Measurements from ENCODE around the gene GPX6. TPM values are rescaled to one million over a fixed set of nuclear protein-coding genes. Genes with fewer than 3 reads are reported as not detected.

Gene GPX6
- total and polyA plus RNA-seq, 2 of the 13 experiments (the other 11 are each of a cell fraction or from before 2014, with no cell fraction given): not detected

GRCh38 chr6:28534306-28534705 is 18.7 kb upstream of the GPX6 start:
- ChIA-PET POLR2A (no interaction called here), CTCF (ENCODE audit: low intra/inter-chr PET ratio, low total read pairs) (no interaction called here)
- H3K27ac ChIP-seq (ENCODE audit: extremely low read length, insufficient read depth, low read length): no peak overlapping the region
- no peak for ATAC-seq
- no peaks in the 10 kb centered on the region for H4K20me1 ChIP-seq (ENCODE audit: insufficient read depth, low read length)
- no peak for FAIRE-seq
- H3K36me3 ChIP-seq (replicated peaks in 1 of 2; ENCODE audit: control insufficient read depth in 1 of 2, insufficient read depth in 2 of 2, low read length in 2 of 2): no peaks in the 10 kb centered on the region
- no peak for TF ChIP-seq PAXIP1 (CRISPR knock-in tag; conservative IDR thresholded peaks at IDR 0.05)
- 19% methylated on average over 3 of the region's 3 CpGs for WGBS (ENCODE audit: low lambda C conversion rate)
- H3K9me3 ChIP-seq (ENCODE audit: low read length): no peaks in the 10 kb centered on the region
- intact Hi-C loops (cut with micrococcal nuclease; ENCODE audit: unreplicated experiment): no loop called here
- H3K4me3 ChIP-seq (replicated peaks in 1 of 3; ENCODE audit: insufficient read depth in 1 of 3, low read depth in 2 of 3, low read length in 3 of 3): no peak overlapping the region
- no peak overlapping the region for H2AFZ ChIP-seq (ENCODE audit: low read length)
- no peak overlapping the region for H3K9ac ChIP-seq (ENCODE audit: insufficient read depth, low read depth, low read length)
- peaks cover 0 to 6% of the 10 kb centered on the region in 2 experiments; a peak in 1 of 5 replicates for H3K27me3 ChIP-seq (ENCODE audit: control insufficient read depth in 1 of 2, insufficient read depth in 2 of 2, low read length in 2 of 2)
- in situ Hi-C loops (cut with HindIII; ENCODE audit: extremely low pct_ligation_motif_present, low pct_unique_long_range_greater_than_20kb): no loop called here
- DNase-seq (ENCODE audit: low spot score): no peak
- no TSS peak for BruUV-seq (replicated peaks)
- no peak overlapping the region for H3K4me2 ChIP-seq (ENCODE audit: low read depth, low read length)
- no peaks in the 10 kb centered on the region for H3K4me1 ChIP-seq (ENCODE audit: insufficient read depth, low read length)
- no peaks in the 10 kb centered on the region for H3K79me2 ChIP-seq (ENCODE audit: insufficient read depth, low read length)

GRCh38 chr6:28531479-28532128 is 16.0 kb upstream of the GPX6 start:
- Histone ChIP-seq H3K4me2 (ENCODE audit: low read depth, low read length) (no peak overlapping the region), H3K79me2 (ENCODE audit: insufficient read depth, low read length) (no peaks in the 10 kb centered on the region), H3K27ac (ENCODE audit: extremely low read length, insufficient read depth, low read length) (no peak overlapping the region), H3K36me3 (replicated peaks in 1 of 2; ENCODE audit: control insufficient read depth in 1 of 2, insufficient read depth in 2 of 2, low read length in 2 of 2) (no peaks in the 10 kb centered on the region), H3K4me3 (replicated peaks in 1 of 3; ENCODE audit: insufficient read depth in 1 of 3, low read depth in 2 of 3, low read length in 3 of 3) (no peak overlapping the region), H2AFZ (ENCODE audit: low read length) (no peak overlapping the region), H3K9me3 (ENCODE audit: low read length) (no peaks in the 10 kb centered on the region), H3K27me3 (ENCODE audit: control insufficient read depth in 1 of 2, insufficient read depth in 2 of 2, low read length in 2 of 2) (peaks cover 0 to 4% of the 10 kb centered on the region in 2 experiments; a peak in 1 of 5 replicates), H3K4me1 (ENCODE audit: insufficient read depth, low read length) (no peaks in the 10 kb centered on the region), H3K9ac (ENCODE audit: insufficient read depth, low read depth, low read length) (no peak overlapping the region), H4K20me1 (ENCODE audit: insufficient read depth, low read length) (no peaks in the 10 kb centered on the region)
- POLR2A ChIA-PET: no interaction called here
- CTCF ChIA-PET (ENCODE audit: low intra/inter-chr PET ratio, low total read pairs): no interaction called here
- no TSS peak for BruUV-seq (replicated peaks)
- in situ Hi-C loops (cut with HindIII; ENCODE audit: extremely low pct_ligation_motif_present, low pct_unique_long_range_greater_than_20kb): no loop called here
- TF ChIP-seq STAG1 (CRISPR knock-in tag; IDR thresholded peaks at IDR 0.05) (peak; percentile 43), CTCF (CRISPR knock-in tag; IDR thresholded peaks at IDR 0.05) (peak; percentile 52), ZNF629 (CRISPR knock-in tag; conservative IDR thresholded peaks at IDR 0.05) (peak; percentile 61), ZNF264 (CRISPR knock-in tag; IDR thresholded peaks at IDR 0.05) (no peak)
- 29% methylated on average over 7 of the region's 7 CpGs for WGBS (ENCODE audit: low lambda C conversion rate)
- ATAC-seq (peak; percentile 46; the same call in 2 of the 3 replicates), FAIRE-seq (no peak), DNase-seq (ENCODE audit: low spot score) (peak; percentile 18)
- intact Hi-C loops (cut with micrococcal nuclease; ENCODE audit: unreplicated experiment): loop anchor here (1.0 kb wide), 1 partner anchor 153 kb away; no protein-coding TSS in a partner anchor
